Measurements from ENCODE around the gene HIF1A.
"Not testable (repeated sequence)": the region's sequence is repeated elsewhere in the genome, so short reads cannot be mapped to it uniquely, and the experiment has no call there.

The HIF1A gene

GRCh38 chr14:61673305-61673704, 22.0 kb upstream of the HIF1A start:
- DNase-seq (ENCODE audit: low read depth): no peak

- no peak for DNase-seq (ENCODE audit: low read depth)
Measured at GRCh38 chr14:61675291-61675690, 20.0 kb upstream of the HIF1A start.

GRCh38 chr14:61677479-61677878, 17.8 kb upstream of the HIF1A start:
- no peak for DNase-seq (ENCODE audit: low read depth)

GRCh38 chr14:61678975-61679374, 16.3 kb upstream of the HIF1A start:
- DNase-seq (ENCODE audit: low read depth): no peak

- DNase-seq (ENCODE audit: low read depth): no peak
Measured at GRCh38 chr14:61681413-61681812, 13.9 kb upstream of the HIF1A start.

- no peak for DNase-seq (ENCODE audit: low read depth)
Measured at GRCh38 chr14:61683108-61683507, 12.2 kb upstream of the HIF1A start.

- no peak for DNase-seq (ENCODE audit: low read depth)
Measured at GRCh38 chr14:61690039-61690438, 5.3 kb upstream of the HIF1A start.

- DNase-seq (ENCODE audit: low read depth): no peak
Measured at GRCh38 chr14:61690982-61691381, 4.3 kb upstream of the HIF1A start.

GRCh38 chr14:61691495-61691894, 3.8 kb upstream of the HIF1A start:
- no peak for DNase-seq (ENCODE audit: low read depth)

- DNase-seq (ENCODE audit: low read depth): no peak
Measured at GRCh38 chr14:61694039-61694438, 1.3 kb upstream of the HIF1A start.

- DNase-seq (ENCODE audit: low read depth): no peak
Measured at GRCh38 chr14:61695695-61696527, 598 bp downstream of the HIF1A start.

- no peak for DNase-seq (ENCODE audit: low read depth)
Measured at GRCh38 chr14:61696753-61697318, 1.5 kb downstream of the HIF1A start.

- no peak for DNase-seq (ENCODE audit: low read depth)
Measured at GRCh38 chr14:61698206-61698980, 3.1 kb downstream of the HIF1A start.

GRCh38 chr14:61699027-61699426, 3.7 kb downstream of the HIF1A start:
- DNase-seq (ENCODE audit: low read depth): no peak

GRCh38 chr14:61700104-61700886, 5.0 kb downstream of the HIF1A start:
- no peak for DNase-seq (ENCODE audit: low read depth)

- DNase-seq (ENCODE audit: low read depth): no peak
Measured at GRCh38 chr14:61701946-61702345, 6.6 kb downstream of the HIF1A start.

GRCh38 chr14:61703342-61704129, 8.2 kb downstream of the HIF1A start:
- no peak for DNase-seq (ENCODE audit: low read depth)

GRCh38 chr14:61704554-61704953, 9.2 kb downstream of the HIF1A start:
- no peak for DNase-seq (ENCODE audit: low read depth)

- DNase-seq (ENCODE audit: low read depth): no peak
Measured at GRCh38 chr14:61705017-61705416, 9.7 kb downstream of the HIF1A start.

- DNase-seq (ENCODE audit: low read depth): no peak
Measured at GRCh38 chr14:61706096-61706690, 10.9 kb downstream of the HIF1A start.

GRCh38 chr14:61707774-61708173, 12.5 kb downstream of the HIF1A start:
- DNase-seq (ENCODE audit: low read depth): not testable (repeated sequence)
